ENCODE data around the gene MTRF1L. TPM values are rescaled to one million over a fixed set of nuclear protein-coding genes. Genes with fewer than 3 reads are reported as not detected.

The MTRF1L gene
- total and polyA plus RNA-seq, 2 of the 8 experiments (the other 6 are each of a cell fraction or from before 2014, with no cell fraction given), result 4.5 to 26.5 TPM

GRCh38 chr6:152946484-152946883, 56.0 kb downstream of the MTRF1L start:
- peaks cover 0 to 3% (median 0%) of the 10 kb centered on the region in 4 experiments; a peak in 2 of 7 replicates for H3K4me1 ChIP-seq (replicated peaks in 1 of 4; ENCODE audit: control insufficient read depth in 3 of 4, insufficient read depth in 4 of 4, low read length in 3 of 4)
- no peak for DNase-seq (ENCODE audit: low read depth in 1 of 2, low spot score in 2 of 2)
- no peak overlapping the region for H3K23ac ChIP-seq (ENCODE audit: insufficient read length)
- no peak for FAIRE-seq
- H3K79me1 ChIP-seq (ENCODE audit: low read depth, low read length), result no peaks in the 10 kb centered on the region
- no peak overlapping the region for H3K56ac ChIP-seq (replicated peaks; ENCODE audit: insufficient read length, low read depth, low read length)
- no peak overlapping the region for H3K4me2 ChIP-seq (ENCODE audit: insufficient read depth in 1 of 2, low read depth in 2 of 2, low read length in 2 of 2)
- H2BK120ac ChIP-seq (replicated peaks; ENCODE audit: low read depth, low read length), result no peak overlapping the region
- no peaks in the 10 kb centered on the region for H3K79me2 ChIP-seq (ENCODE audit: control insufficient read depth in 1 of 2, insufficient read depth in 2 of 2, low read length in 2 of 2)
- no peak overlapping the region for H3K18ac ChIP-seq (ENCODE audit: extremely low read depth, low read length)
- WGBS, 2 experiments (ENCODE audit: extremely low coverage in 1 of 2, insufficient coverage in 1 of 2, insufficient read length in 1 of 2, insufficient replicate concordance in 2 of 2, low coverage in 1 of 2, low lambda C conversion rate in 2 of 2, missing lambda C conversion rate in 1 of 2), result 88% methylated on average over 3 of the region's 3 CpGs; no CpG with 5 or more reads in 1 of the 2 experiments
- no peak overlapping the region for H3K4ac ChIP-seq (replicated peaks; ENCODE audit: insufficient read length, low read depth, low read length)
- no peak overlapping the region for H2BK5ac ChIP-seq (ENCODE audit: low read depth, low read length)
- H3K9me3 ChIP-seq (ENCODE audit: insufficient read depth in 2 of 2, low read depth in 1 of 2, low read length in 1 of 2), result no peaks in the 10 kb centered on the region
- TF ChIP-seq YY1 (IDR thresholded peaks at IDR 0.05; ENCODE audit: low read depth, low read length), result no peak
- no peak for TF ChIP-seq SIRT6 (IDR thresholded peaks at IDR 0.05; ENCODE audit: low read length)
- no peak for TF ChIP-seq BACH1 (IDR thresholded peaks at IDR 0.05; ENCODE audit: low read length)
- H2AFZ ChIP-seq (ENCODE audit: low read length), result 0 out of 2 replicates have a peak overlapping the region, but pooled peaks have one; percentile 9
- no peak overlapping the region for H2BK15ac ChIP-seq (ENCODE audit: low read length)
- H3K27ac ChIP-seq (ENCODE audit: low read depth, low read length), result no peak overlapping the region
- H4K20me1 ChIP-seq (replicated peaks in 1 of 2; ENCODE audit: control insufficient read depth in 1 of 2, insufficient read depth in 2 of 2, low read length in 2 of 2), result no peaks in the 10 kb centered on the region
- no peak overlapping the region for H3K14ac ChIP-seq (ENCODE audit: insufficient read length)
- CTCF ChIA-PET (ENCODE audit: partially characterized antibody), result interaction anchor here (0.7 to 6.7 kb wide), 7 partner anchors 11 to 226 kb away, joined by 3 to 79 read pairs (median 17); partner anchors contain the start of gene VIP
- H2BK20ac ChIP-seq (ENCODE audit: low read length), result no peak overlapping the region
- no peak overlapping the region for H3K4me3 ChIP-seq (ENCODE audit: extremely low read depth in 1 of 4, insufficient read depth in 2 of 4, low read depth in 3 of 4, low read length in 4 of 4)
- no peak overlapping the region for H4K91ac ChIP-seq (replicated peaks; ENCODE audit: insufficient read length, low read length)
- no peak overlapping the region for H4K8ac ChIP-seq (ENCODE audit: extremely low read depth, insufficient read depth, low read length)
- no peaks in the 10 kb centered on the region for H3K27me3 ChIP-seq (replicated peaks in 1 of 4; ENCODE audit: control insufficient read depth in 3 of 4, extremely low read depth in 1 of 4, insufficient read depth in 3 of 4, low read length in 3 of 4)
- H4K5ac ChIP-seq (ENCODE audit: insufficient read length, low read depth, low read length), result no peak overlapping the region
- H3K36me3 ChIP-seq (ENCODE audit: control insufficient read depth in 2 of 4, insufficient read depth in 4 of 4, low read length in 3 of 4), result no peaks in the 10 kb centered on the region
- POLR2A ChIA-PET (ENCODE audit: partially characterized antibody), result no interaction called here
- no peak overlapping the region for H2BK12ac ChIP-seq (ENCODE audit: low read depth, low read length)
- H3K9ac ChIP-seq (replicated peaks in 1 of 4; ENCODE audit: extremely low read depth in 1 of 4, low read depth in 3 of 4, low read length in 3 of 4), result no peak overlapping the region
- no peaks in the 10 kb centered on the region for H3K23me2 ChIP-seq (ENCODE audit: low read depth, low read length)
- H2AK5ac ChIP-seq (ENCODE audit: low read depth, low read length), result no peak overlapping the region

Data from H1 (cell line).